A375 (cell line): Measurements from ENCODE around the gene HYPK. TPM values are rescaled to one million over a fixed set of nuclear protein-coding genes. Genes with fewer than 3 reads are reported as not detected.

Experiments
- small RNA-seq: library from RNA; depleted of rRNA; stranded (forward); fragments of <200 nt; gene quantifications from one replicate; pipeline ENCODE3, GENCODE V24; 2014
- total RNA-seq: library from RNA; depleted of rRNA; stranded (reverse); fragments of >200 nt; shearing (Covaris generic); gene quantifications from 2 replicates; pipeline ENCODE4 v1.2.3, GENCODE V29; 2014; rRNA removed

Gene HYPK, protein sequence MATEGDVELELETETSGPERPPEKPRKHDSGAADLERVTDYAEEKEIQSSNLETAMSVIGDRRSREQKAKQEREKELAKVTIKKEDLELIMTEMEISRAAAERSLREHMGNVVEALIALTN
- 40.3 and 59.4 TPM in 2 replicates for total RNA-seq

DNA sequence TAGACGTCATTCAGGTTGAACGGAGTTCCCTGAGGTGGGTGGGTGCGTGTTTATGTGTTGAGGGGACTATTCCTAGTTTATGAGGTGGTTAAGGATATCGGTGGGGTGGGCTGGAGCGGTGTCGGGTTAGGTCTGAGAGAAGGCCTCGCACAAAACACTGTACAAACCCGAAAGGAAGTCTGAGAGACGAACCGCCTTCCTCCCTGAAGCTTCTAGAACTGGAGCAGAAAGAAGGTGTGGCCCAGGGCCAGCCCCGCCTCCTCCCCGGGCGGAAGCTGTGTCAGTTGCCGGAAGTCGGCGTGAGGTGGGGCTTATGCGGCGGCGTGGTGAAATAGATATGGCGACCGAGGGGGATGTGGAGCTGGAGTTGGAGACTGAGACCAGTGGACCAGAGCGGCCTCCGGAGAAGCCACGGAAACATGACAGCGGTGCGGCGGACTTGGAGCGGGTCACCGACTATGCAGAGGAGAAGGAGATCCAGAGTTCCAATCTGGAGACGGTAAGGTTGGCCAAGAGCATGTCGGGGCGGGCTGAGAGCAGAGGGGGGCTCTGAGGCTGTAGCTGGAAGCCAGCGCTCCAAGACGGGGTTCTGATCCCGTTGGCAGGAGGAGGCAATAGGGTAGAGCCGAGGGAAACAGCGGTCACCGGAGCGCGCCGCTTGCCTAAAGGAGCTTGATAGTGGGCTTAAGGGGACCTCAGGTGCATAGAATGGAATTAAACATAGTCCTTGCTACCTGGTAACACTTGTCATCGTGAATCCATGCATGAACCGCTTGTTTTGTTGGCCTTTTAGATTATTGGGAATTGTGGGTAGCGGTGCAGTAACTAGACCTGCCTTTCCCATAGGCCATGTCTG lies at the start of gene HYPK:
HYPK (plus strand) TSS at position 314 of the 856 bp plus-strand sequence; CDS start at position 338, 24 bp downstream.

DNA sequence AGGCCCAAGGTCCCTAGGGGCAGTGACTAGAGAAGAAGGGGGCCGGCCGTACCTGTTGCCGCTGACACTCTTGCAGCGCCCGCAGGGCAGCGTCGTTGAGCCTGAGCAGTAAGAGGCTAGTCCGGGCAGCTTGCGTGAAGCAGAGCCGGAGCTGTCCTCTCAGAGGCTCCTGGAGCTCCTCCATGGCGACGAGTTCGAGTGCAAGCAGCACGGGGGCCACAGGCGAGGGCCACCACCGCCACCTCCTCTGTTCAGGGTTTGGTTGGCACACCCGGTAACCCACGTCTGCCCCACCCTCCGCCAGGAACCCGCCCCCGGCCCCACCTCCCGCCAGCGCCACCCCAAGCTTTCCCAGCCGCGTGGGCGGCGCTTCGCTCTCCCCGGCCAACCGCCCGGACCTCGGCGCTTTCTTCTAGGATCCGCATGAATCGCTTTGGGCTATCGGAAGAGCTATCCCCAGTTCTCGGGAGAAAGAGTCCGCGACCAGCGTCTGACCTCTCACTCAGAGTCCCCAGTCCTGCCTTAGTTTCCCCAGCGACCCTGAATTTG lies 23.6 kb upstream of the HYPK start, which contains the start of gene ELL3:
ELL3 (minus strand) TSS at position 249 of the 549 bp plus-strand sequence; CDS start at position 184, 65 bp downstream.

DNA sequence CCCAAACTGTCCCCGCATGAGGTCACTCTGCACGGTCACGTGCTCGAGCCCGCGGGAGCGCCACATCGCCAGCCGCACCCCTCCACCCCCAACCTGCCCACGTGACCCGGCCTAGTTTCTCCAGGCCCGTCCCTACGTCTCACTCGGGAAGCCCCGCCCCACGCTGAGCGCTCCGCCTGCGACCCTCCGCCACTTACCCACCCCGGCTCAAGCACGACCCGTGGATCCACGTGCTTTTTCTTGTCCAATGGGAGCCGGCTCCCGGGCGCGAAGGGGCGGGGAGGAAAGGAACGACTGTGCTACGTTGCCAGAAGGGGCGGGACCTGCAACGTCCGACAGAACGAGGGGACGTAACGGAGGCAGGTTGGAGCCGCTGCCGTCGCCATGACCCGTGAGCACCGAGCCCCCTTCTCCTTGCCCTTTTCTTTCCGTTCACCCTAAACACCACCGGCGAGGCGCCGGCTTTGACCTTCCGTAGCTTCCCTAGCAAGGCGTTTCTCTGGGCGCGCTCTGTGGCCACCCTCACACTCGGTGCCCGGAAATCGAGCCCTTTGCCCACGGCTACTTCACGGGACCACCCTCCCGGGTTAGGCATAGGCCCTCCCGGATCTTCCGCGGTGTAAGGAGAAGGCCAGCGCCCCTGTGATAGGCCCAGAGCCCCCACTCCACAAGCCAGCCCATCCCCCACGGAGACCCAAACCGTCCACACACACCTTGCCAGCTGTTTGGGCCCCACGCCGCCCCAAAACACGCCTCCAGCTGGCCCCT lies 8.2 kb upstream of the HYPK start, which contains the start of gene SERF2:
SERF2 (plus strand) TSS at position 328 of the 768 bp plus-strand sequence; CDS start at position 385, 57 bp downstream.

DNA sequence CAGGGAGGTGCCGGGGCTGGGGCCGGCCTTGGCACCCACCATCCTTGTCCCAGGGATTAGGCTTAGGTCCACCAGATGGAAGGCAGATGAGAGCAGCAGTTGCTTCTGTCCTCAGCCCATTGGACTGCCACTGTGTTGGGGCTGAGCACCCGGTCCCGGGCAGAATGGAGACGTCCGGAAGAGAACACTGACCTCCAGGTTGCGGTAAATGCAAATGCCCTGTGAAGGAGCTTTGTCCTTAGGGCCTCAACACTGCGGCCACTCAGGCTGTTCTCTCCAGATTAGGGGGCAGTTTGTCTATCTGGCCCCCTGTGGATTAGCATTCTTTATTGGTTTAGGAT lies 484 bp upstream of the HYPK start, which contains the start of gene SERINC4:
SERINC4 (minus strand) TSS at position 276 of the 341 bp plus-strand sequence; CDS start at position 42, 234 bp downstream.

DNA sequence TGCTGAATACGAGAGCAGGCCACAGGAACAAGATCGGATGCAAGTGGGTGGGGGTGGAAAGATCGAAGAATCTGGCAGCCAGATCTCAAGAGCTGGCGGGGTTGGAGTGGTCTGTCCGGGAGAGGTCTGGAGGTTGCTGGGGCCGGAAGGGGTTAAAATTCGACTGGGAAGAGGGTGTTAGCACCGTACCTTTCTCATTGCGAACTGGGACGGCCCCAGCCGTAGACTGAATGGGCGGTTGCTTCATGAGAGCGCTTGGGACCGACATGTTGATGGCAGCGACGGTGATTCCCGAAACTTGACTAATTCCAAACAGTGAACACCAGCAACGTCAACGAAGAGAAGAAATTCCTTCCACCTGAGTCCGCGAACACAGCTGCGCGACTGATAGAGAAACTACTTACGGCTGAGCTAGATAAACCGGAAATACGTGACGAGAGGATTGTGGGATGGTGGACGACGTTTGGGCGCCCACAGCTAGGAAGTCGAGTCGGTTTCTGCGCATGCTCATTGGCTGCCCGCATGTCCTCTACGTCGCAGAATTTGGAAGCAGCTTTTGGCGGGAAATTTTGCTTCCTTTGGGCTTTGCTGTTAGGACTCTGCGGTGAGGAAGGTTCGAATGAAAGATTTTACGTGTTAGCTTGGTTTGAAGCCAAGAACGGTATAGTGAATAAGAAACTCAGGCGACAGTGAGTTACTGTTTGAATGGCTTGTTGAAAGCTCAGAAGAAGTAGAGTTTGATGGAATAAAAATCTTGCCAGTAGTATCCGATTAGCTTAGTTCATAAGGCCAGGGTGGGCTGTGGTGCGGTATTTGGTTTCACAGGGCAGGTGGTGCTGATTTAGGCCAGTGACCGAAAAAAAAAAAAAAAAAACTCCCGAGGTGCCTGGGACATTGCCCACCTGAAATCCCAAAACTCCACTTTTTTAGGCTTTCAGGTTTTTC lies 24.2 kb downstream of the HYPK start, which contains the start of gene MFAP1:
MFAP1 (minus strand) TSS at position 389 of the 945 bp plus-strand sequence; CDS start at position 268, 121 bp downstream.

DNA sequence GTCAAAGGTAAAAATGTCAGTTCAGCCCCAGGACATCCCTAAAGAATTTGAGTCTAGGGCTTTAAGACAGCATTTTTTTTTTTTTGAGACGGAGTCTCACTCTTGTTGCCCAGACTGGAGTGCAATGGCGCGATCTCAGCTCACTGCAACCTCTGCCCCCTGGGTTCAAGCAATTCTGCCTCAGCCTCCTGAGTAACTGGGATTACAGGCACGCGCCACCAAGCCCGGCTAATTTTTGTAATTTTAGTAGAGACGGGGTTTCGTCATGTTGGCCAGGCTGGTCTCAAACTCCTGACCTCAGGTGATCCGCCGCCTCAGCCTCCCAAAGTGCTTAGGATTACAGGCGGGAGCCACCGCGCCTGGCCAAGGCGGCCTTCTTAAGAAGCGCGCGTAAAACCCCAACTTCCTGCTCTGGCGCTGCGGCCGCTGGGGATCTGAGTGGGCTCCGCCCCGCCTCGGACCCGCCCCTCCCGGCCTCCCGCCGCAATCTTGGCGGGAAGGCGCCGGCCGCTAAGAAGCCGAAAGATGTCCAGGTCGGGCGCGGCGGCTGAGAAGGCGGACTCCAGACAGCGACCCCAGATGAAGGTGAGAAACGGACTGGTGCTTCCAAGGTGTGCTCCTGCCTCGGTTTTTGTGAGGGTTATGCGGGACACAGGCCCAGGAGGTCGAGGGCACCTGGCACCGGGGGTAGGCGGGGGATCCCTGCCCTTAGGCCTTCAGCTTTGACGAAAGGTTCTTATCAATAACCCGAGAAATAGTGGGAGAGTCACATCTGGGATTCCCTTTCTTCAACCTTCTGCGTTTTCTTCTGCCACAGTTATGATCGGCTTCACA lies 26.3 kb downstream of the HYPK start, which contains the start of gene WDR76:
WDR76 (plus strand) TSS at position 495 of the 834 bp plus-strand sequence; CDS start at position 526, 31 bp downstream.

Small RNAs within 50 kb of the gene (small RNA-seq; reads per million reads assigned to genes)
- not detected for gene MIR1282

Other genes with a start within 250 kb of the HYPK start
- gene PPIP5K1, start 210.4 kb upstream of the HYPK start, total RNA-seq: 7.5 and 26.7 TPM in 2 replicates
- 1.3 TPM in 1 of 2 replicates, not detected in the other for gene CKMT1B, start 206.6 kb upstream of the HYPK start, total RNA-seq
- gene STRC, start 181.8 kb upstream of the HYPK start, total RNA-seq: 0.21 TPM in 1 of 2 replicates, not detected in the other
- 1.1 and 2.0 TPM in 2 replicates for gene CATSPER2, start 151.8 kb upstream of the HYPK start, total RNA-seq
- gene CKMT1A, start 106.7 kb upstream of the HYPK start, total RNA-seq: 0.34 and 0.45 TPM in 2 replicates
- 99.9 and 113 TPM in 2 replicates for gene PDIA3, start 54.2 kb upstream of the HYPK start, total RNA-seq
- gene ELL3, start 23.6 kb upstream of the HYPK start, total RNA-seq: 1.2 and 1.3 TPM in 2 replicates
- gene SERF2, start 8.3 kb upstream of the HYPK start, total RNA-seq: 517 and 590 TPM in 2 replicates
- gene SERINC4, start 379 bp upstream of the HYPK start, total RNA-seq: 0.08 and 0.23 TPM in 2 replicates
- gene MFAP1, start 24.1 kb downstream of the HYPK start, total RNA-seq: 25.8 and 27.2 TPM in 2 replicates
- 19.4 and 27.3 TPM in 2 replicates for gene WDR76, start 26.4 kb downstream of the HYPK start, total RNA-seq